Parathyroid adenoma (tissue), 2 donors: ENCODE data around the gene COX5A.

Experiments used
- H2AFZ ChIP-seq: fragments of 300-600 bp; sonication (generic); one replicate; pipeline ENCODE4 v1.7.0; 2017; ENCODE audit warnings: antibody characterized with exemption, mild to moderate bottlenecking
- H3K27ac ChIP-seq: fragments of 300-600 bp; sonication (generic); one replicate; pipeline ENCODE4 v1.7.0; 2017
- H3K27me3 ChIP-seq: fragments of 300-600 bp; sonication (generic); one replicate; pipeline ENCODE4 v1.7.0; 2017; ENCODE audit warnings: low read length; ENCODE audit not compliant: control insufficient read depth, insufficient read depth
- H3K36me3 ChIP-seq: fragments of 300-600 bp; sonication (generic); one replicate; pipeline ENCODE4 v1.7.0; 2017; ENCODE audit warnings: low read length; ENCODE audit not compliant: control insufficient read depth, insufficient read depth
- H3K4me1 ChIP-seq: fragments of 300-600 bp; sonication (generic); one replicate; pipeline ENCODE4 v1.7.0; 2017; ENCODE audit warnings: control low read depth
- H3K4me2 ChIP-seq: fragments of 300-600 bp; sonication (generic); one replicate; pipeline ENCODE4 v1.7.0; 2017; ENCODE audit warnings: low read length
- H3K4me3 ChIP-seq: fragments of 300-600 bp; sonication (generic); one replicate; pipeline ENCODE4 v1.7.0; 2017; ENCODE audit warnings: low read depth, low read length
- H3K79me2 ChIP-seq: fragments of 300-600 bp; sonication (generic); one replicate; pipeline ENCODE4 v1.7.0; 2017; ENCODE audit warnings: control low read depth
- H3K9ac ChIP-seq: fragments of 300-600 bp; sonication (generic); one replicate; pipeline ENCODE4 v1.7.0; 2017; ENCODE audit warnings: mild to moderate bottlenecking
- H3K9me3 ChIP-seq: fragments of 300-600 bp; sonication (generic); one replicate; pipeline ENCODE4 v1.7.0; 2017; ENCODE audit warnings: low read length; ENCODE audit not compliant: control insufficient read depth
- CTCF ChIP-seq: fragments of 300-600 bp; sonication (generic); IDR thresholded peaks from one replicate; pipeline ENCODE4 v1.7.0; 2017; ENCODE audit warnings: antibody characterized with exemption, mild to moderate bottlenecking
- donor health status: primary hyperparathyroidism.

The COX5A gene

GRCh38 chr15:74962671-74963070 lies 24.8 kb upstream of the COX5A start:
- Histone ChIP-seq H3K27ac (no peak overlapping the region), H3K4me3 (no peak overlapping the region), H2AFZ (no peak overlapping the region), H3K4me1 (peaks cover 14% of the 10 kb centered on the region), H3K36me3 (no peaks in the 10 kb centered on the region), H3K79me2 (no peaks in the 10 kb centered on the region), H3K27me3 (no peaks in the 10 kb centered on the region), H3K9me3 (no peaks in the 10 kb centered on the region), H3K9ac (no peak overlapping the region), H3K4me2 (no peak overlapping the region)
- TF ChIP-seq CTCF = no peak

DNA sequence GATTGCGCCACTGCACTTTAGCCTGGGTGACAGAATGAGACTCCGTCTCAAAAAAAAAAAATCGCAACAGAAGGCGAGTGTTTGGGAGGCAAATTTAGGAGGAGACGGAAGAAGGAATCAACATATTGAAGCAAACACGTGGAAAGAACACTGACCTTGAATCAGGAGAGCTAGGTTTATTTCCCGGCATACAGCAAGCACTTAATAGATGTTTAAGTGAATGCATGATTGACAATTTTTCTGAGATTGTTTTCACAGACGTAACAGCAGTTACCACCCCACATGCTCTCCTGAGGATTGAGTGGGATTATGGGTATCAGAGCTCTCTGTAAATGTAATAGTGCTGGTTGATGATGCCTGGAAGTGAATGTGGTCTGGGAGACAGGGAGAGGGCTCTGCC lies 24.3 kb upstream of the COX5A start:
- Histone ChIP-seq H3K36me3 (no peaks in the 10 kb centered on the region), H3K9ac (no peak overlapping the region), H3K9me3 (no peaks in the 10 kb centered on the region), H3K4me1 (peaks cover 14% of the 10 kb centered on the region), H3K27ac (no peak overlapping the region), H3K79me2 (no peaks in the 10 kb centered on the region), H3K4me3 (no peak overlapping the region), H3K27me3 (no peaks in the 10 kb centered on the region), H3K4me2 (no peak overlapping the region), H2AFZ (no peak overlapping the region)
- TF ChIP-seq CTCF = no peak

DNA sequence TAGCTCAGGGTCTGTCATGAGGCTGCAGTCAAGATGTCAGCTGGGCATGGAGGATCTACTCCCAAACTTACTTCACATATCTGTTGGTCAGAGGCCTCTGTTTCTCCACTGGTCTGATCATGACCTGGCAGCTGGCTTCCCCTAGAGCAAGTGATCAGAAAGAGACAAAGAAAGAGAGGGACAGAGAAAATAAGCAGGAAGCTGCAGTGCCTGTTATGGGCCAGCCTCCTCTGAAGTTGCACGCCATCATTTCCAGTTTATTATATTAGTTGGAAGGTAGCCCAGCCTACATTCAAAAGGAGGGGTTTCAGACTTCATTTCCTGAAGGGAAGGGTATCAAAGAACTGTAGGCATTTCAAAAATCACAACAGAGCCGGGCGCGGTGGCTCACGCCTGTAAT lies 23.7 kb upstream of the COX5A start:
- H3K27ac ChIP-seq = no peak overlapping the region
- no peak overlapping the region for H2AFZ ChIP-seq
- H3K4me1 ChIP-seq = peaks cover 14% of the 10 kb centered on the region

DNA sequence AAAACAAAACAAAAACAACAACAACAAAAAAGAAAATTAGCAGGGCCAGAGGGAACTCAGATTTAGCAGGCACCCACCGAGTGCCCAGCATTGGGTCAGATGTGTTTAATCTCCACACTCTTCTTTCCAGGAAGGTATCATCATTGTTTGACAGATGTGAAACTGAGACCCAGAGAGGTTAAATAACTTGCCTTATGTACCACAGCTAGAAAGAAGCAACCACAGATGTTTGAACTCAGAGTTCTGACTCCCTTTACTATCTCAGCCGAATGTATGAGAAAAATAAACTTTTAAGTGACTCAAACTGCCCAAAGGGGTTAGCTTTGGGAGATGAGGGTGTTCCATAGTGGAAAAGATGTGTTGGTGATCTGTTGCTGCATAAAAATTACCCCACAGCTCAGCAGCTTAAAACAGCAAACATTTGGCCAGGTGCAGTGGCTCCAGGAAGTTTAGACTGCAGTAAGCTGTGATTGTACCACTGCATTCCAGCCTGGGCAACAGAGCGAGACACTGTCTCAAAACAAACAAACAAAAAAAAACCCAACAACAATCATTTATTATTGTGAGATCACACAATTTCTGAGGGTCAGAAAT lies 23.2 kb upstream of the COX5A start:
- TF ChIP-seq CTCF = no peak
- Histone ChIP-seq H3K9ac (no peak overlapping the region), H3K4me3 (no peak overlapping the region), H3K4me2 (no peak overlapping the region), H3K27me3 (no peaks in the 10 kb centered on the region), H3K79me2 (no peaks in the 10 kb centered on the region), H3K36me3 (no peaks in the 10 kb centered on the region), H3K27ac (no peak overlapping the region), H3K9me3 (no peaks in the 10 kb centered on the region), H2AFZ (no peak overlapping the region), H3K4me1 (peaks cover 14% of the 10 kb centered on the region)

More for the DNA sequence above, 23.7 kb upstream of the COX5A start:
- Histone ChIP-seq H3K4me3 (no peak overlapping the region), H3K9ac (no peak overlapping the region), H3K79me2 (no peaks in the 10 kb centered on the region), H3K27me3 (no peaks in the 10 kb centered on the region), H3K9me3 (no peaks in the 10 kb centered on the region), H3K36me3 (no peaks in the 10 kb centered on the region), H3K4me2 (no peak overlapping the region)
- TF ChIP-seq CTCF = no peak

- H3K9ac ChIP-seq = no peak overlapping the region
- no peaks in the 10 kb centered on the region for H3K79me2 ChIP-seq
- H3K4me2 ChIP-seq = no peak overlapping the region
- TF ChIP-seq CTCF = no peak
- H3K4me3 ChIP-seq = no peak overlapping the region
- H2AFZ ChIP-seq = no peak overlapping the region
- no peak overlapping the region for H3K27ac ChIP-seq
- no peaks in the 10 kb centered on the region for H3K9me3 ChIP-seq
- no peaks in the 10 kb centered on the region for H3K36me3 ChIP-seq
- peaks cover 12% of the 10 kb centered on the region for H3K4me1 ChIP-seq
- H3K27me3 ChIP-seq = no peaks in the 10 kb centered on the region
Observed at GRCh38 chr15:74960286-74960685, 22.4 kb upstream of the COX5A start.
